IPS DF 6.9 (cell line): Measurements from ENCODE around the gene PHKG2.

Experiments
- DNase-seq: peaks from one replicate; pipeline ENCODE4 v3.0.0-alpha.2; 2013; ENCODE audit warnings: low read depth, low spot score
- H3K27ac ChIP-seq: one replicate; pipeline ENCODE4 v1.5.1; 2013; ENCODE audit warnings: low read length, control low read depth
- H3K27me3 ChIP-seq: 2 replicates; pipeline ENCODE4 v1.6.1; 2013; ENCODE audit warnings: mild to moderate bottlenecking, low read length; ENCODE audit not compliant: control insufficient read depth, insufficient read depth
- H3K36me3 ChIP-seq: 2 replicates; pipeline ENCODE4 v1.6.1; 2013; ENCODE audit warnings: low read length; ENCODE audit not compliant: control insufficient read depth, insufficient read depth
- H3K4me1 ChIP-seq: 2 replicates; pipeline ENCODE4 v1.6.1; 2013; ENCODE audit warnings: low read length; ENCODE audit not compliant: control insufficient read depth, insufficient read depth
- H3K4me3 ChIP-seq: 2 replicates; pipeline ENCODE4 v1.5.1; 2013; ENCODE audit warnings: mild to moderate bottlenecking, low read length
- H3K9me3 ChIP-seq: 2 replicates; pipeline ENCODE4 v1.6.1; 2013; ENCODE audit warnings: low read length, inconsistent platforms; ENCODE audit not compliant: control insufficient read depth, insufficient read depth
- WGBS: extraction: QIAGEN DNeasy Blood & Tissue Kit; methylation state at CpG from one replicate; pipeline ENCODE4 v1.1.7; 2013; ENCODE audit warnings: mixed read lengths, missing lambda C conversion rate; ENCODE audit not compliant: insufficient read length, insufficient coverage; 5-methylcytosine and 5-hydroxymethylcytosine counted together

PHKG2 gene

DNA sequence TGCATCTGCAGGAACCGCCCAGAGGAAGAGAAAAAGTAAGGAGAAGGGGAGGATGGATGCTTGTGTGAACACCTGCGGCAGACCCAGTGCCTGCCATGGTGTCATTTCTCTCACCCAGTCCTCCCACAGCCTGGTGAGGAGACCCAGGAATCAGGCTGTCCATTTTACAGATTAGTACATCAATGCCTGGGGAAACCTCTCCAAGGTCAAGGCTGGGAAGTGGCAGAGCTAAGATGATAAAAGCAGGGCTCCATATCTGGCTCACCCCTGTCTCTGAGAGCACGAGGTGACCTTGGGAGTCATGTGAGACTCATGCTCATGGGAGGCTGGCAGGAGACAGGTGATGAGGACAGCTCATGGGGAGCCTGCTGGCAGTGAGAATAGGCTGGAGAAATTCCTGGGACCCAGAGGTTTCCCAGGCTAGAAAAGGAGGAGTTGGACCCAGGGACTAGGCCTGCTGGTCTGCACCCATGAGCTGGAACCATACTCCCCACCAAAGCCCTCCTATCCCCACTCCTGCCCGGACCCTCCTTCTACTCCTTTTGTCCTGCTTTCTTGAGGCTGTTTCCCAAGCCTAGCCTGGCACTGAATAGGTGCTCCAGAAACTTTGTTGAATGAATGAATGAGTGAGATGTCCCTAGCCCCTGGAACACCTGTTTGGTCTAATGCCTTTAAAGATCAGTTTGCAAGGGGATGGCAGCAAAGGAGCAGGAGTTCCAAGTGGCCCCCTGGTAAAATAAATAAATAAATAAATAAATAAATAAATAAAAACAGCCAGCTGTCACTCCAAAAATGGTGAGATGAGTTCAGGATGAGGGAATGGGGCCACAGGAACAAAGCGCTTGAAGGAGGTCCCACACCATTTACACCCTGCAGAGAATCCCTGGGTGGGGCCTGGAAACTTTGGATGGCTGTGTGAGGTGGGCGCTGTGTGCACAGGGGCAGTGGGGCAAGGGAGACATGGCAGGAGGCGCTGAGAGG lies 37.2 kb downstream of the PHKG2 start:
- no peak overlapping the region for H3K27ac ChIP-seq
- no peak overlapping the region; the same call in 1 of the 2 replicates for H3K4me3 ChIP-seq
- WGBS: no CpG with 5 or more reads among the region's 7 CpGs

DNA sequence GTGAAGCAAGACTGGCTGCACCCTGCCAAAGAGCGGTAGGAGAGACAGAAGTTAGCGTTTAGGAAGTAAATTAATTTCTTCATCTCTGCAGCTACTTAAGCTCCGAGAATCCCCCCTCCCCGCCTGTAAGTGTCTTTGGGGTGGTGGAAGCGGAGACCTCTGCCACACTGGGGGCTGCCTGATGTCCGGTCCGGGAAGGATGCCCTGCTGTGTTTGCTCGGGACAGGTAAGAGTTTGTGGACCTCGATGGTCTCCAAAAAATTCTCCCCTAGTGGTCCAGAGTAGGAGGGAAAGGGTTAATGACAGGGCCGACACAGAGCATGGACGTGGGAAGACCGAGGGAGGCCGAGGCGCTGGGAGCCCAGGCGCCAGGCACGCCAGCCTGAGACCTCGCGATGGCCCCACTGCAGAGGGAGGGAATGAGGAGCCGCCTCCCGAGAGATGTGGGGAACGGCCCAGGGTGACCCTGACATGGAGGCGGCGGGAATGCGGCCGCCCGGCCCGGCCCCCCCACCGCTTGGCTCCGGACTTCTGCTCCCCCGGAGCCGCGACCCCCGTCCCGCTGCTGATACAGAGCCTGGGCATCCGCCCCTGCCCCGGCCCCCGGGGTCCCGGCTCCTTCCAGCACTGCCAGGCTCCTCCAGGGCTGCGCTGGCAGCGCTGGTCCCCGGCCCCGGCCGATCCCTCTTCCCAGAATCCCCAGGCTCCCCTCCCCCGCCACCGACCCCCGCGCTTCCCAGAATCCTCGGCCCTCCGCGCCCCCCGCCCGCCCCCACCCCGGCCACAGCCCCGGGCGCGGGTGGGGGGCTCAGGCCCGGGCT lies 38.1 kb downstream of the PHKG2 start:
- peak overlapping the region; percentile 91 for H3K4me3 ChIP-seq
- no peaks in the 10 kb centered on the region for H3K27me3 ChIP-seq
- no peaks in the 10 kb centered on the region for H3K9me3 ChIP-seq
- DNase-seq: no peak
- peaks cover 18% of the 10 kb centered on the region for H3K36me3 ChIP-seq
- H3K4me1 ChIP-seq: no peaks in the 10 kb centered on the region; the same call in 1 of the 2 replicates
- no CpG with 5 or more reads among the region's 57 CpGs for WGBS
- no peak overlapping the region for H3K27ac ChIP-seq

More for the DNA sequence above, 37.2 kb downstream of the PHKG2 start:
- no peaks in the 10 kb centered on the region; the same call in 1 of the 2 replicates for H3K4me1 ChIP-seq
- no peaks in the 10 kb centered on the region for H3K9me3 ChIP-seq
- no peak for DNase-seq
- no peaks in the 10 kb centered on the region for H3K27me3 ChIP-seq
- H3K36me3 ChIP-seq: peaks cover 18% of the 10 kb centered on the region

DNA sequence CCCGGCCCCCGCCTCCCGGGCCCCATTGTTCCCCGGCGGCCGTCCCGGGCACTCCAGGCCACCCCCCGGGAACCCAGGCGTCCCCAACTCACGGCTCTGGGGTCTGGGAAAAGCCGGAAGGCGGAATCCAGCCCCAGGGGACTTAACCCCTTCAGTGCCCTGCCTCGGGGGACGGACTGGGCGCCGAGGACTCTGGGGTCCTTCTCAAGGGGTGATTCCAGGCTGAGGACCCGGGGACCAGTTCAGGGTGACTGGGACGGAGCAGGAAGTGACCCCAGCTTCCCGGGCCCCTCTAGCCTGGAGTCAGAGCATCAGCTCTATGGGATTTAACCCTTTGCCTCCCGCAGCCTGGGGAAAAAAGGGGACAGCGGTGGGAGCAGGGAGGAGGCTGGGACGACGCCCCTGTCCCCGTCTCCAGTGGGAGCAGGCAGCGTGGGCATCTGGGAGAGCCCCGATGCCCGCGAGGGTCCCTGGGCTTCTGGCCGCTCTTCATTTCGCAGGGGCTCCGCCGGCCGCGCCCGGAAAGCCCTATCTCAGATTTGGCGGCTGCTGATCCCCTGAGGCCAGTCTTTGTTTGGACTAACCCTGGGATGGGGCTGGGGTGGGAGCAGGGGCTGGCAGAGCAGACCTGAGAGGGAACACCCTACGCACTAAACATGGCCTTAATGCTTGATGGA lies 38.8 kb downstream of the PHKG2 start, which contains the start of gene ZNF629:
TSS of gene ZNF629 (minus strand) at position 270 of the 677 bp plus-strand sequence. CDS start 2,723 bp downstream, outside the sequence.
- no CpG with 5 or more reads among the region's 37 CpGs for WGBS
- Histone ChIP-seq H3K9me3 (no peaks in the 10 kb centered on the region), H3K4me3 (peak within 1 kb of the TSS; percentile 91), H3K4me1 (no peaks in the 10 kb centered on the region; the same call in 1 of the 2 replicates), H3K27me3 (no peaks in the 10 kb centered on the region), H3K27ac (no peak within 1 kb of the TSS), H3K36me3 (peaks cover 18% of the 10 kb centered on the region)
- no peak for DNase-seq

DNA sequence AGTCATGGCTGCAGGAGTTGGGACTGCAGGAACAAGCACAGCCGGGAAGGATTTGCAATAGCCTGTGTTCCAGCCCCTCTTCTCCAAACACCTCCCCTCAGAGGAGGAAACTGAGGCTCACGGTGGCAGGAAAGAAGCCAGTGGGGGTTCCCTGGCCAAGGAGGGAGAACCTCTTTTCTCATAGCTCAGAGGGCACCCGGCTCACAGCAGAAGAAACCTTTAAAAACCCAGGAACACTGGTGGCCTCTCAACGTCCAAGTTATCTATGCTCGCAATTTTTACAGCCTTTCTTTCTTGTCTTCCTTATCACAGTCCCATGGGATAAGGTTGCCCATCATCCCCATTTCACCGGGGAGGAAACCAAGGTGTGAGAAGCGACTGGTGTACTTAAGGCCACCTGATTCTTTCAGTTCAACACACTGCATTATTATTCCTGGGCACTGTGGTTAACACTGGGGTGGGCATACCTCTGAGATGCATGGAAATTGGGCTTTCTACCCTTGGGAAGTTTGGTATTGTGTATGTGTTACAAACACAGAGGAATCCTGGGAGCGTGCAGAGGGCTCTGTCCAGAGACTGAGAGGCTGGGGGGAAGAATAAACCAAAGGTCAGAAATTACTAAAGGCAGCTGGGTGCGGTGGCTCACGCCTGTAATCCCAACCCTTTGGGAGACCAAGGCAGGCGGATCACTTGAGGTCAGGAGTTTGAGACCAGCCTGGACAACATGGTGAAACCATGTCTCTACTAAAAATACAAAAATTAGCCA lies 39.6 kb downstream of the PHKG2 start:
- no peaks in the 10 kb centered on the region for H3K9me3 ChIP-seq
- H3K4me1 ChIP-seq: no peaks in the 10 kb centered on the region; the same call in 1 of the 2 replicates
- no peaks in the 10 kb centered on the region for H3K27me3 ChIP-seq
- DNase-seq: no peak
- H3K4me3 ChIP-seq: peak overlapping the region; percentile 91; the same call in 1 of the 2 replicates
- no CpG with 5 or more reads among the region's 11 CpGs for WGBS
- H3K27ac ChIP-seq: no peak overlapping the region
- H3K36me3 ChIP-seq: peaks cover 13% of the 10 kb centered on the region

DNA sequence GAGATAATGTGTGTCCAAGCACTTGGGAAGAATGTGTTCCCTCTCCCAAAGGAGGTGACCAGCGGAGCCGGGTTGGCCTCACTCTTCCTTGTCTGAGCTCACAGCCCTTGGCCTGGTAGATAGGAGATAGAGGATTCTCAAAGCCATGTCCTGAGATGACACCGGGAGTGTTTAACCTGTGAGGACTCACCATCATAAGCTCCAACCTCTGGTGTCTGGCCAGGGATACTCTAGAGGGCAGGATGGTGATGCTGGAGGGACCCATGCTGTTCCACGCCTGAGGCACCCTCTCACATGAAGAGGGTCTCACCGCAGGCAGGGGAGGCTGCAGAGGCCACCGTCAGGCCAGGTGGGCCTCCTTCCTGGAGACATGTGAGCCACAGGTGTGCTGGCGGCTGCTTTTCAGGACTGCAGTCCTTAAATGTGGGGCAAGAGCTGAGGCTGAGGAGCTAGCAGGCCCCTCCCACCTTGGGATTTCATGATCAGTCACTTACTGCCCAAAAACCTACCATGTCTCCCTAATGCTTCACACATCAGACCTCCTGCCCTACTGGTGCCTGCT lies 45.4 kb downstream of the PHKG2 start:
- Histone ChIP-seq H3K27me3 (no peaks in the 10 kb centered on the region), H3K4me1 (no peaks in the 10 kb centered on the region), H3K4me3 (no peak overlapping the region), H3K36me3 (no peaks in the 10 kb centered on the region), H3K27ac (no peak overlapping the region), H3K9me3 (no peaks in the 10 kb centered on the region)
- whole genome bisulfite sequencing: no CpG with 5 or more reads among the region's 7 CpGs
- no peak for DNase-seq

DNA sequence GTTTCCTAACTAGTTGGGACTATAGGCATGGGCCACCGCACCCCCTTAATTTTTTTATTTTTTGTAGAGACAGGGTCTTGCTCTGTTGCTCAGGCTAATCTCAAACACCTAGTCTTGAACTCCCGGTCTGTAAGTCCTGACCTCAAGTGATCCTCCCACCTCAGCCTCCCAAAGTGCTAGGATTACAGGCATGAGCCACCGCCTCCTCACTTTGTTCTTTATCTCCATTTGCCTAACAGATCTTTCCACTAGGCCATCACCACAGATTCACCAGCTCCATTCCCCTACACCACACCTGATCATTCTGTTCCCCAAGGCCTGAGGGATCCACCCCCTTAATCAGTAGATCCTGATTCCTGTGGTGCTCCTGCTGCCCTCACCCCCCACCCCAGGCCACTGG lies 46.4 kb downstream of the PHKG2 start:
- no peak for DNase-seq
- Histone ChIP-seq H3K36me3 (no peaks in the 10 kb centered on the region), H3K4me1 (no peaks in the 10 kb centered on the region), H3K4me3 (no peak overlapping the region), H3K27ac (no peak overlapping the region), H3K9me3 (no peaks in the 10 kb centered on the region), H3K27me3 (no peaks in the 10 kb centered on the region)
- no CpG with 5 or more reads among the region's 3 CpGs for WGBS

DNA sequence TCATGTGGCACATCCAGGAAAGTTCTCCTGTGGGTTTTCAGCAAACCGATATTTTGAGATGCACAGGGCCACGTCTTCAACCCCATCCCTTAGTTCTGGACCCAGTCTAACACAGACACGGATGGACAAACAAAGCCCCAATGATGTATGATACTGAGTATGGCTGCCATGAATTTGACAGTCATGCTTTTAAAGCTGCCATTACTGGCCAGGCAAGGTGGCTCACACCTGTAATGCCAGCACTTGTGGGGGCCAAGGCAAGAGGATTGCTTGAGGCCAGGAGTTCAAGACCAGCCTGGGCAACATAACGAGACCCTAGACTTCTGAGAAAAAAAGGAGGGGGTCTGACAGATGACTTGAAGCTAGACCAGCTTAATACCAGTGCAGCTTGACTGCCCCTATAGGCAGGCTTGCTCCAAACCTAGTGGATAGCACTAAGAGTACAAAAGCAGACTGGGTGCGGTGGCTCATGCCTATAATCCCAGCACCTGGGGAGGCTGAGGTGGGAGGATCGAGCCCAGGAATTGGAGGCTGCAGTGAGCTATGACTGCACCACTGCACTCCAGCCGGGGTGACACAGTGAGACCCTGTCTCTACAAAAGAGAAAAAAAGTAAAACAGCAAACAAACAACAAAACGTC lies 49.6 kb downstream of the PHKG2 start:
- Histone ChIP-seq H3K36me3 (no peaks in the 10 kb centered on the region), H3K27ac (no peak overlapping the region), H3K9me3 (no peaks in the 10 kb centered on the region), H3K4me3 (no peak overlapping the region), H3K4me1 (no peaks in the 10 kb centered on the region), H3K27me3 (no peaks in the 10 kb centered on the region)
- WGBS: no CpG with 5 or more reads among the region's 8 CpGs
- no peak for DNase-seq
